NCI-H345 treated with DMSO at 0.1 percent for 48 hours (cell line): Measurements from ENCODE around the gene AASDH.
A peak's percentile ranks its signal among the peaks of the same experiment; 100 is the strongest.

ENCODE experiments used
- DNase-seq: peaks from one replicate; lab custom pipeline; 2025; ENCODE audit not compliant: unreplicated experiment; lab: John Stamatoyannopoulos, UW

AASDH gene

GRCh38 chr4:56318555-56318954, 68.7 kb downstream of the AASDH start:
- no peak for DNase-seq

DNA sequence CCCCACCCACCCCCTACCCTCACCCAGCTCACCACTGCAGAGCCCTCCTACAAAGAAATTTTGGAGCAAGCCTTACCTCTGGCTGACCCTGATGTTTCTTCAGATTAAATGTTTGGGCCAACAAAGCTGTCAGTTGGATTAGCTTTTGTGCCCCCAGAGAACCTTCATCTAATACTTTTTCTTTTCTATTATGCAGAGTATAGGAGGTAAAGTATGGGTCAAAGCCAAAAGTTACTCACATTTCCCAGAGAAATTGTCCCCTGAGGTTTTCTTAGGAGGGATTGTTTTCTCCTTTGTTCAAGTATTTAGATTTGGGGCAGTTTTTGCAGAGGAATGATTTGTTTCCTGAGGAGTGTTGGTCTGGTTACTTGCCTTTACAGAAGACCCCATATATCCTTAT, 69.5 kb downstream of the AASDH start:
- DNase-seq: no peak

GRCh38 chr4:56316011-56316650, 71.2 kb downstream of the AASDH start:
- DNase-seq: no peak

- DNase-seq: no peak
Measured at GRCh38 chr4:56315543-56315942, 71.7 kb downstream of the AASDH start.

DNA sequence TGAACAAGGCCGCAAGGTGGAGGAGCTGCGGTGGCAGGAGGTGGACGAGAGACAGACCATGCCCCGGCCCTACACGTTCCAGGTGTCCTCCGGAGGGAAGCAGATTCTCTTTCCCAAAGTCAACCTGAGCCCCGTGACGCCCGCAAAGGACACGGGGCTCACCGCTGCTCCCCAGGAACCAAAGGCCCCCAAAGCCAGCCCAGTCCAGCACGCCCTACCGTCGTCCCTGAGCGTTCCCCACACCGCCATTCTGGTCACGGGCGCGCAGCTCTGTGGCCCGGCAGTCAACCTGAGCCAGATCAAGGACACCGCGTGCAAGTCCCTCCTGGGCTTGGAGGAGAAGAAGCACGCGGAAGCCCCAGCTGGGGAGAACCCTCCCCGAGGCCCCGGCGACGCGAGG, 72.2 kb downstream of the AASDH start:
- no peak for DNase-seq

- no peak for DNase-seq
Measured at GRCh38 chr4:56314207-56314915, 72.9 kb downstream of the AASDH start.

DNA sequence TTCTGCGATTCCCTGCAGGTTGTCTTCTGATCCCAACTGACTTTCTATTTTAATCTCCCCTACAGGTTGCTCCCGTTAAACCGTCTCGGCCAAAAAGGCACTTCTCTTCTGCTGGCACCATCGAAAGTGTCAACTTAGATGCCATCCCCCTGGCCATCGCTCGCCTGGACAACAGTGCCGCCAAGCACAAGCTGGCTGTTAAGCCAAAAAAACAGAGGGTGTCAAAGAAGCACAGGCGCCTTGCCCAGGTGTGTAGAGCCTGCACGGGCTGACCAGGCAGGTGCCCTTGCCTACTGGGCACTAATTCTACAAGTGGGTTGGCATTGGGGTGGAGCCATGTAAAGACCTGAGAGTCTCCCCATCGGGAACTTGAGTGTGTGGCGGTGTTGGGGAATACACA, 74.2 kb downstream of the AASDH start:
- no peak for DNase-seq

DNA sequence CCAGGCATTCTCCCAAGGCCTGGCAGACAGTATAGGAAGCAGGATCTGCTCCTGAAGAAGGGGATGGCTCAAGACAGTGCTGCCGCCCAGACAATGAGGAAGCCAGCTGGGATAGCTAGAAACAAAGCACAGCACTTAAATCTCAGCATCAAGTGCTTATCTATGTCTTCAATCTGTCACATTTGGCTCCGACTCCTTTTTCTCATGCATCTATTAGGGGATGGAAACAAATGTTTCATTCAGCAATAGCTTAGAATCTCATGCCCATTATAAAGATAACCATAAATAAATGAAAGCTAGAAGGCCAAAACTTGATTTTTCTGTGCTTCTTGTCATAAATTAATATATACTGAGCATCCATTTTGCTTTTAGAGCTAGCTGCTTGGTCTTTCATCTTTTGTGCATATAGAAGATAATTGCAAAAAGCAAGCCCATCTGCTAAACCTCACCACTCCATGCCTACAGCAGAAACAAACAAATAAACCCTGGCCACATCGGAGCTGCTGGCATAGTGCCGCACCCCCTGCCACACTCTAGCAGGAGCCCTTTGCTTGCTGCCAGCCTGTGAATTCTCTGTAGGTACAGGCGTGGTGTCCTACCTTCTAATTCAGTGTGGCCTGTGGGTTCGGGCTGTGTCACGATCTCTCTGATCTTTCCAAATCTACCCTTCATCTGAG, 75.9 kb downstream of the AASDH start:
- DNase-seq: no peak

GRCh38 chr4:56310401-56311125, 76.7 kb downstream of the AASDH start:
- no peak for DNase-seq

DNA sequence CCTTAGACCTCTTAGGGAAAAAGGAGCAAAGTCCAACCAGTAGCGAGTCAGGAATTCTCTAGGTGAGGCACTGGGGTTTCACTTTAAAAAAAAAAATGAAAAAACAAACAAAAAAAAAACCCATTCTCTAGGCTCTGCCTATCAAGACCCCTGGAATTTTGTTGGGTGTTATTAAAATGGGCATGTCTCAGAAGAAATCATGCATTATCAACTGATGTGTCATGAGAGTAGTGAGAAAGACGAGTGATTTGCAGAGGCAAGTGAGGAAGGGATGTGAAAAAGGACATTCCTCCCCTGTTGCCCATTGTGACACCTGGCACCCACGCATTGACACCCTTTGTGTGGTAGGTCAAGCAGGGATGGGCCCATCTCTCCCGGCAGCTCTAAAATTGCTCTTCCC, 78.9 kb downstream of the AASDH start:
- DNase-seq: no peak

DNA sequence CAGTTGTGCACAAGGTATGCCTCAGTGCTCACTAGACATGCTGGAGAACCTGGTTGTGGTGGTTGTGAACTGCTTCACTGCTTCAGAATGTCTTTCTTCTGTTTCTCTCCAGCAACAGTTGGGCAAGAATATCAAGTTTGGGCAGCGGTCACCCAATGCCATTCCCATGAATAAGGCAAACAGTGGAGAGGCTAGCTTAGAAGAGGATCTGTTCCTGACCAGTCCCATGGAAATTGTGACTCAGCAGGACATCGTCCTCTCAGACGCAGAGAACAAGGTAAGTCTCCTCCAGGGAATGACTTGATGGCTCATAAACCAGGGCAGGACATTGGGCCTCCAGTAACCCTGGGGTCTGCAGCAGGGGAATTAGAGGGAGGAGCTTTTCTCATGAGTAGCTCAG, 79.9 kb downstream of the AASDH start:
- DNase-seq: no peak

GRCh38 chr4:56305390-56305789, 81.9 kb downstream of the AASDH start:
- no peak for DNase-seq

- no peak for DNase-seq
Measured at GRCh38 chr4:56303921-56304320, 83.4 kb downstream of the AASDH start.

DNA sequence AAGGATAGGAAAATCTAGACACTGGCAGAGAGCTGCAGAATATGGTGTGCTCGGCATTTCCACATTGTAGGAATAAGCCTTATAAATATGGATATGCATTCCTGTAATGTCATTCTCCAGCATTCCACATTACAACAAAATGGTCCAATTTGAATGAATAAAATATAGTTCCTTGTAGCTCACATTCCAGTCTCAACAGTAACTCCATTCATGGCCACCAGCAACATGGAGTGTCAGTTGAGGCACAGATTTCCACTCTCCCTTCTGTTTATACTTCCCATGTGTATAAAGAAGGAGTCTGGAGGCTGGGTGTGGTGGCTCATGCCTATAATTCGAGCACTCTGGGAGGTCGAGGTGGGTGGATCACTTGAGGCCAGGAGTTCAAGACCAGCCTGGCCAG, 84.5 kb downstream of the AASDH start:
- no peak for DNase-seq

- no peak for DNase-seq
Measured at GRCh38 chr4:56301997-56302496, 85.2 kb downstream of the AASDH start.

GRCh38 chr4:56301181-56301996, 85.9 kb downstream of the AASDH start:
- DNase-seq: peak; percentile 46

DNA sequence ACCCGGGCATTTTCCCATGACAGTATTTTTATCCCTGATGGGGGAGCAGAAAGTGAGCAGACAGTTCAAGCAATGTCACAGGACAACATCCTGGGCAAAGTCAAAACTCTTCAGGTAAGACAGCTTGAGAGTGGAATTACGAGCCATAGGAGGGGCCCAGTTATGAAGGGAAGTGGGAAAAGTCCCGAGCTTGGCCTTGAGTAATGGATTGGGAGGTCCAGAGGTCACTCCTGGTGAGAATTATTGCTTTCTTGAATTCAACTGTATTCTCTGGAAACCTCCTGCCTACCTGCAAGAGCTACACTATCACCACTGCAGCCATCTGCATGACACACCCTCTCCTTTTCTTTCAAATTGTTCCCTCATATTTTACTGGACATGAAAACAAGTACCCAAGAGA, 89.1 kb downstream of the AASDH start:
- no peak for DNase-seq

DNA sequence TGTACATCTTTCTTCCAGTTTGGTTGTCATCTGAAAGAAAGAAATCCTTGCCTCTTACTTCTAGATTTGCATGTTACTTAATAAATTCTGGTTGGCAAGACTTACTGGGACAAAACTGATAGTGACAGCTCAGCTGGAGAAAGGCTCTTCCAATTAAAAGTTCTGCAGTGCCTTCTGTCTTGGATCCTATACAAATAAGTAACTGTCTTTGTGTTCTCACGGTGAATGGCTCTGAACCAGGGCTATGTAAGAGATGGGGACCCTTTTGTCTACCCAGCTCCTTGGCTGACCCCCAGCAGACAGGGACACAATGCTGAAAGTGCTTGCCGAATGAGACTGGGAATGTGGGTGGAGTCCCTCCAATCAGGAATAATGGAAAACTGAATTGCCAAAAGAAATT, 89.5 kb downstream of the AASDH start:
- DNase-seq: no peak

GRCh38 chr4:56296526-56296925, 90.8 kb downstream of the AASDH start:
- no peak for DNase-seq

DNA sequence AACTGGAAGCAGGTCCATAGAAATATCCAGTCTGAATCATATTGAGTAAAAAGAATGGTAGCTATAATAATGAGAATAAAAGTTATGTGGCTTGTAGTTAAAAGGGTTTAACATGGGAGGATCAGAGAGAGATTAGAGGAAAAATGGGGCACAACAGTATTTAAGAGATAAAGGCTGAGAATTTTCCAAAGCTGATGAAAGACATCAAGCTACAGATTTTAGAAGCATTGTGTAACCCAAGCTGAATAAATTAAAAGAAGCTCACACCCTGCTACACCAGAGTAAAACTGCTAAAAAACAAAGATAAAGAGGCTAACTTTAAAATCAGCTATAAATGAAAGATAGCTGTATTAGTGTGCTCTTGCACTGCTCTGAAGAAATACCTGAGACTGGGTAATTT, 94.2 kb downstream of the AASDH start:
- no peak for DNase-seq

DNA sequence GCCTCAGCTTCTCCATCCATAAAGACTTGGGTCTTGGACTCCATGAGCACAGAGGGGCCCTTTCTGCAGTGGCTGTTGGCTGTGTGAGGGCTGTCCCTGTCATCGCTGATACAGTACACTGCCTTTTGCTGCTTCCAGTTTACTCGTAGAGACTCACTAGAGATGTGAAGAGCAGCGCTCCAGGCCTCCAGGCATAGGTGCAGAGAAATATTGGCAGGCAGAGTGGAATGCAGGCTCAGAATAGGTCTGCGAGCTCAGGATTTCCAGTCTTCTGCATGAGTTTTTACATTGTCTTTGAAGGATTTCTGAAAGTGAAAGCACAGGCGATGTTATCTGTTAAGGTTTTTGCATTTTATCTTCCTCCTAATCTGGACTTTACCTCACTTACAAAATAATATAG, 97.4 kb downstream of the AASDH start:
- DNase-seq: no peak
